Kidney epithelial cell (primary cell): ENCODE results near the gene RALGAPB. TPM values are rescaled to one million over a fixed set of nuclear protein-coding genes. Genes with fewer than 3 reads are reported as not detected.

Experiments
- DNase-seq: peaks from one replicate; pipeline ENCODE4 v3.0.0-alpha.2; 2010; ENCODE audit warnings: low read depth
- H3K27me3 ChIP-seq: 2 replicates; pipeline ENCODE4 v1.6.0; 2011; ENCODE audit warnings: low read length; ENCODE audit not compliant: control insufficient read depth, insufficient read depth
- H3K36me3 ChIP-seq: 2 replicates; pipeline ENCODE4 v1.5.1; 2011; ENCODE audit warnings: low read length; ENCODE audit not compliant: control insufficient read depth, insufficient read depth
- H3K4me3 ChIP-seq: 2 replicates; pipeline ENCODE4 v1.5.1; 2011; ENCODE audit warnings: low read depth, mild to moderate bottlenecking, control low read depth, low read length
- total RNA-seq: library from RNA; depleted of rRNA; stranded (reverse); fragments of >200 nt; gene quantifications from 2 replicates; pipeline ENCODE4 v1.2.3, GENCODE V29; 2015
- TF ChIP-seq, protein P1 (sequence below): IDR thresholded peaks from 2 replicates; pipeline ENCODE4 v1.5.1; 2011; ENCODE audit warnings: mild to moderate bottlenecking, moderate library complexity, low read length, control low read depth, inconsistent platforms; ENCODE audit not compliant: insufficient read depth, poor library complexity, severe bottlenecking

RALGAPB gene
- total RNA-seq, 1 donor from 2014 or later: 35.1 TPM

DNA sequence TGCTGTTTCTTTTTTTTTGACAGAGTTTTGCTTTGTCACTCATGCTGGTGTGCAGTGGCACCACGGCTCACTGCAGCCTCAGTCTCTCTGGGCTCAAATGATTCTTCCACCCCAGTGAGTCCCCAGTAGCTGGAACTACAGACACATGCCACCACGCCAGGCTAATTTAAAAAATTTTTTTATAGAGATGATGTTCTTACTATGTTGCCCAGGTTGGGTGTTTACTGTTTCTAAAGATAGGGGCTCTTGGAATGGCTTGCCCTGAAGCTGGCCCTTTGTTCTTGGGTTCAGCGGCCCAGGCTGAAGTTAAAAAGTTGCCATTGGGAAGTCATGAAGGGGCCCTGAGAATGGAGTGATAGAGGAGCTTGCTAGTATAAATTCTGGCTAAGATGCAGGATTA, 16.5 kb downstream of the RALGAPB start:
- TF ChIP-seq, protein P1, sequence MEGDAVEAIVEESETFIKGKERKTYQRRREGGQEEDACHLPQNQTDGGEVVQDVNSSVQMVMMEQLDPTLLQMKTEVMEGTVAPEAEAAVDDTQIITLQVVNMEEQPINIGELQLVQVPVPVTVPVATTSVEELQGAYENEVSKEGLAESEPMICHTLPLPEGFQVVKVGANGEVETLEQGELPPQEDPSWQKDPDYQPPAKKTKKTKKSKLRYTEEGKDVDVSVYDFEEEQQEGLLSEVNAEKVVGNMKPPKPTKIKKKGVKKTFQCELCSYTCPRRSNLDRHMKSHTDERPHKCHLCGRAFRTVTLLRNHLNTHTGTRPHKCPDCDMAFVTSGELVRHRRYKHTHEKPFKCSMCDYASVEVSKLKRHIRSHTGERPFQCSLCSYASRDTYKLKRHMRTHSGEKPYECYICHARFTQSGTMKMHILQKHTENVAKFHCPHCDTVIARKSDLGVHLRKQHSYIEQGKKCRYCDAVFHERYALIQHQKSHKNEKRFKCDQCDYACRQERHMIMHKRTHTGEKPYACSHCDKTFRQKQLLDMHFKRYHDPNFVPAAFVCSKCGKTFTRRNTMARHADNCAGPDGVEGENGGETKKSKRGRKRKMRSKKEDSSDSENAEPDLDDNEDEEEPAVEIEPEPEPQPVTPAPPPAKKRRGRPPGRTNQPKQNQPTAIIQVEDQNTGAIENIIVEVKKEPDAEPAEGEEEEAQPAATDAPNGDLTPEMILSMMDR: no peak
- no peaks in the 10 kb centered on the region for H3K36me3 ChIP-seq
- DNase-seq: no peak
- no peaks in the 10 kb centered on the region for H3K27me3 ChIP-seq
- no peak overlapping the region for H3K4me3 ChIP-seq

DNA sequence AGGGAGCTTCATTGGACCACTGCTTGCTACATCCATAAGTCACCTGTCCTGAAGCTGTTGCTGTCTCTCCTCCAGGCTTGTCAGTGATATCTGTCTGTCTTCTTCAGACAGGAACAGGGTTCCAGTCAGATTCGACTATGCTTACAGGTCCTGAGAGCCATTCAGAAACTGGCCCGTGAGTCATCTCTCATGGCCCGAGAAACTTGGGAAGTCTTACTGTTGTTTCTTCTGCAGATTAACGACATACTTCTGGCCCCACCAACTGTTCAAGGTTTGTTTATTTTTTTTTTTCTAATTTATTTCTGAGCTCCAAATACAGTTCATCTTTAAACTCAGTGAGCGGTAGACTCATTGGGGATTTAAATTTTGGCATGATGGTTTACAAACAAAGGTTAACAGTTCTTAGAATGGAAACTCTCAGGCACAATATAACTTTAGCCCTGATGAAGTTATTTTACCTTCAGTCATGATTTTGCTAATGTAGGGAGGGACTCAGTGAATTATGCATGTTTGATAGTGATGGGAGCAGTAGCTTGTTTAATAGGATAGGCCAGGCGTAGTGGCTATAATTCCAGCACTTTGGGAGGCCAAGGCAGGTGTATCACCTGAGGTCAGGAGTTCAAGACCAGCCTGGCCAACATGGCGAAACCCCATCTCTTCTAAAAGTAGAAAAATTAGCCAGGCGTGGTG, 24.7 kb downstream of the RALGAPB start:
- TF ChIP-seq, protein P1: no peak
- DNase-seq: no peak
- no peak overlapping the region for H3K4me3 ChIP-seq
- no peaks in the 10 kb centered on the region for H3K36me3 ChIP-seq
- H3K27me3 ChIP-seq: no peaks in the 10 kb centered on the region

DNA sequence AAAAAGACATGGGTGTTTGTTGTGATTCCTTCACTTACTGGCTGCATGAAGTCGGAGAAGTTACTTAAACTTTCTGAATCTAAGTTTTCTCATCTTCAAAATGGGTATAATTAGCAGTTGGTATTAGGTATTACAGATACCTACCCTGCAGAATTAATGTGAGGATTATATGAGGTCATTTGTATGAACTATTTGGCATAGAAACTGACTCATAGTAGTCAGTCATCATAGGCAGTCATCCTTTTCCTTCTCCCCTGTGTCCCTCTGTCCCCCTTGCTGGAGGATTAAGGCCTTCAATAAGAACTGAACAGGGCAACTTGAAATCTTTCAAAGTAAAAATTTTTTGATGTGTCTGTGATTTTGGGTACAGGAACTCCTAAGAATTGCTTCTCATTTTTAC, 26.3 kb downstream of the RALGAPB start:
- TF ChIP-seq, protein P1: no peak
- no peak overlapping the region for H3K4me3 ChIP-seq
- no peaks in the 10 kb centered on the region for H3K27me3 ChIP-seq
- H3K36me3 ChIP-seq: no peaks in the 10 kb centered on the region
- no peak for DNase-seq

DNA sequence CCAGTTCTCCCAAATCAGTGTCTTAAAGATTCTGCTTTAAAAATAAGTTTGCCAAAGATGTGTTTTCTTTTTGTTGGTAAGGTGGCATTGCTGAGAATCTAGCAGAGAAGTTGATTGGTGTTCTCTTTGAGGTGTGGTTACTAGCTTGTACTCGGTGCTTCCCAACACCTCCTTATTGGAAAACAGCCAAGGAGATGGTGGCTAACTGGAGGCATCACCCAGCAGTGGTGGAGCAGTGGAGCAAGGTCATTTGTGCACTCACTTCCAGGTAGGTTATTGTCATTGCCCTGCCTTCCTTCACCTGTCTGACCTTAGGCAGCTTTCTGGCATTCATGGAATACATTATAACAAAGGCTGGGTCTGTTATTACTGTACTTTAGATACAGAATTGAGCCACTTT, 26.7 kb downstream of the RALGAPB start:
- H3K27me3 ChIP-seq: no peaks in the 10 kb centered on the region
- no peak for DNase-seq
- no peak overlapping the region for H3K4me3 ChIP-seq
- H3K36me3 ChIP-seq: no peaks in the 10 kb centered on the region
- TF ChIP-seq, protein P1: no peak

DNA sequence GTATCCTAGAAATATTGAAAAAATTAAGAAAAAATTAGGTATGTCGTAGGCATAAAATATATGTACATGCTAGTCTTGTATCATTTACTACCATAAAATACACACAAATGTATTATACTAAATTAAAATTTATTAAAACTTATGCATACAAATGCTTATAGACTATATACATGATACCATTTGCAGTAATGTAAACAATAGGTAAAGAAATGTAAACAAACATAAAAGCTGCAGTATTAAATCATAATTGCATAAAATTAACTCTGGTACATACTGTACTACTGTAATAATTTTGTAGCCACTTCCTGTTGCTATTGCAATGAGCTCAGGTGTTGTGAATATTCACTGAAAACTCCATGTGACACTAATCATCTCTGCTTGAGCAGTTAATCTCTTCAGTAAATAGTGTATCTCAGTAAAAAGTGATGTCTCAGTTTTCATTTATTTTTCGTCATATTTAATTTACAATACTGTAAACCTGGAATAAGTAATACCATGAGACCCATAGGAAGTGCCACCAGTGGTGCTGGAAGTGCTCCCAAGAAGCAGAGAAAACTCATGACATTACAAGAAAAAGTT, 29.3 kb downstream of the RALGAPB start:
- H3K36me3 ChIP-seq: no peaks in the 10 kb centered on the region
- no peak for DNase-seq
- H3K4me3 ChIP-seq: no peak overlapping the region

More for the DNA sequence above, 29.3 kb downstream of the RALGAPB start:
- H3K27me3 ChIP-seq: no peaks in the 10 kb centered on the region
- TF ChIP-seq, protein P1: no peak
